Measurements from ENCODE around the gene FOXO6. TPM values are rescaled to one million over a fixed set of nuclear protein-coding genes. Genes with fewer than 3 reads are reported as not detected.

The FOXO6 gene
- total and polyA plus RNA-seq, 10 of the 15 experiments (the other 5 are each of a cell fraction or from before 2014, with no cell fraction given), result 0.37 TPM; not detected in 9

DNA sequence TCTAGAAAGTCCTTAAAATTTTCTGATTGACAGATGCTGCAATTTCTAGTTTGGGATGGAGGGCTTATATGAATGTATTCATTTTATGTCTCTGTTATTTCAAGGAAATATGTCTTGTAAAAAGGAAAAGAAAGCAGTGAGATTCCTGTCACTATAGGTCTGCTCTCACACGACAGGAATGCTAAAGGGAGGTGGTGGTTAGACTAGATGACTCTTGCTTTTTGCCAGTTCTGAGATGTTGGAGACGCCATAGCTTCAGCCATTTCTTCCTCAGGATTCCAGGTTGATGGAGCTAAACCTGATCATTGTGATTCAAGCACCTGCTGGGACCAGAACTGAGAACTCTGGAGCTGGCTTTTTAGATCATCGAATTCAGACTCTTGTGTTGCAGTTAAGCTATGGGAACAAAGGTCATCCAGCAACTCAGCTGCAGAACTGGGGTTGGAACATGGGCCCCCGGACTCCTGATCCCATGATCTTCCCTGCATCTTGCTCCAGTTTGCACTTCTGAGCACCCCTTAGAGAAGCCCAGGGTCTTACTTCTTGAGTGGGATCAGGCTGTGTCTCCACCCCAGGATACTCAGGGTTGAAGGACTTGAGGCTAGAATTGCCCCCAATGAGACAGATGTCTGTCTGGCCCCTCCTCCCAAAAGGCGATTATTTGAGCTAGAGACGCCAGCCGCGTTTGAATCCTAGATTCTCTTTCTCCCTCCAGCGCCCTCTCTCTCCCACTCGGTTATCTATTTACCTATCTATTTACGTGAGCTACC, 46.7 kb upstream of the FOXO6 start (continued):
- TF ChIP-seq, protein P1, sequence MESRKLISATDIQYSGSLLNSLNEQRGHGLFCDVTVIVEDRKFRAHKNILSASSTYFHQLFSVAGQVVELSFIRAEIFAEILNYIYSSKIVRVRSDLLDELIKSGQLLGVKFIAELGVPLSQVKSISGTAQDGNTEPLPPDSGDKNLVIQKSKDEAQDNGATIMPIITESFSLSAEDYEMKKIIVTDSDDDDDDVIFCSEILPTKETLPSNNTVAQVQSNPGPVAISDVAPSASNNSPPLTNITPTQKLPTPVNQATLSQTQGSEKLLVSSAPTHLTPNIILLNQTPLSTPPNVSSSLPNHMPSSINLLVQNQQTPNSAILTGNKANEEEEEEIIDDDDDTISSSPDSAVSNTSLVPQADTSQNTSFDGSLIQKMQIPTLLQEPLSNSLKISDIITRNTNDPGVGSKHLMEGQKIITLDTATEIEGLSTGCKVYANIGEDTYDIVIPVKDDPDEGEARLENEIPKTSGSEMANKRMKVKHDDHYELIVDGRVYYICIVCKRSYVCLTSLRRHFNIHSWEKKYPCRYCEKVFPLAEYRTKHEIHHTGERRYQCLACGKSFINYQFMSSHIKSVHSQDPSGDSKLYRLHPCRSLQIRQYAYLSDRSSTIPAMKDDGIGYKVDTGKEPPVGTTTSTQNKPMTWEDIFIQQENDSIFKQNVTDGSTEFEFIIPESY (IDR thresholded peaks at IDR 0.05), result no peak
- TF ChIP-seq BMI1 (IDR thresholded peaks at IDR 0.05; ENCODE audit: borderline replicate concordance), result no peak
- TF ChIP-seq NFIC (IDR thresholded peaks at IDR 0.05; ENCODE audit: low read depth, low read length), result no peak
- TF ChIP-seq SRF (IDR thresholded peaks at IDR 0.05; ENCODE audit: low read depth in 2 of 2, low read length in 2 of 2), result no peak
- no peak for TF ChIP-seq SMAD5 (IDR thresholded peaks at IDR 0.05; ENCODE audit: low read depth)

DNA sequence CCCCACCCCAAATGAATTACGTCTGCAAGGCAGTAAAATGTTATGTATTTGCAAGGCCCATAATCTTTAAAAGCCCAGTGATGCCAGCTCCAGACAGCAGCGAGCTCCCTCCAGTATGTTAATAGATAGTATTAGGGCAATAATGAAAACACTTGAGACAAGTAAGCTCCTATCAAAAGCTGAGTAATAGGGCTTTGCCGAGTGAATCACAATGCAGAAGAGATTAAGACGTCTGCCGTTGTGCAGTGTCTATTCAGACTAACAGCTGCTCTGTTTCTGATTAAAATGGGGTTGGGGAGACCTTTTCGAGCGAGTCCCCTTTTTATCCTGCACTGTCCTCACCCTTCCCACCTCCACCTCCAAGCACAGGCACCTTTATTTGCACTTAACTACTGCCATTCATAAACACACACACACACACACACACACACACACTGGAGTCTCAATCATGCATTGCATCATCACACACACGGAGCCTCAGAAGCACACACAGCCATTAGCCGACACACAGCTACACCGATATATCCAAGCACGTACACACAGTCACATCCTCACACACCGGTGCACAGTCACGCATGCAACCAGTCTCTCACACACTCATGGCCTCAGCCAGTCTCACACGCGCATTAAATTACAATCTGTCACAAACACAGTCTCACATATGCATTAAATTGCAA, 46.0 kb upstream of the FOXO6 start:
- SMC1A ChIA-PET (ENCODE audit: uncharacterized antibody, unreplicated experiment), result interaction anchor here (0.8 to 1.8 kb wide), 5 partner anchors 8 to 102 kb away, joined by 3 to 6 read pairs (median 3); no protein-coding TSS in a partner anchor
- H4K20me1 ChIP-seq (ENCODE audit: control insufficient read depth, insufficient read depth), result no peaks in the 10 kb centered on the region
- in situ Hi-C loops (cut with MboI), result no loop called here

More for the DNA sequence above, 46.0 kb upstream of the FOXO6 start:
- 51% methylated on average over 15 of the region's 15 CpGs for WGBS (ENCODE audit: insufficient coverage, insufficient replicate concordance, low lambda C conversion rate, missing lambda C conversion rate)
- no peak for FAIRE-seq
- TF ChIP-seq SPI1 (IDR thresholded peaks at IDR 0.05; ENCODE audit: borderline replicate concordance, insufficient read depth, low read depth, low read length), result no peak
- TF ChIP-seq MTA3 (IDR thresholded peaks at IDR 0.05; ENCODE audit: borderline replicate concordance, low read length), result no peak
- no peak for TF ChIP-seq WRNIP1 (IDR thresholded peaks at IDR 0.05; ENCODE audit: borderline replicate concordance, low read depth, low read length)
- no peak for TF ChIP-seq SREBF2 (IDR thresholded peaks at IDR 0.05; ENCODE audit: low read length)
- TF ChIP-seq ZNF274 (IDR thresholded peaks at IDR 0.05; ENCODE audit: insufficient read depth, insufficient read length), result no peak
- TF ChIP-seq BCL11A (IDR thresholded peaks at IDR 0.05; ENCODE audit: low read depth, low read length), result no peak
- no peak for TF ChIP-seq BRCA1 (IDR thresholded peaks at IDR 0.05; ENCODE audit: low read depth, low read length)
- no peak for TF ChIP-seq CHD1 (IDR thresholded peaks at IDR 0.05; ENCODE audit: low read depth, low read length)
- no peak for TF ChIP-seq SUZ12 (IDR thresholded peaks at IDR 0.05; ENCODE audit: unreplicated experiment)
- no peak for TF ChIP-seq RAD21 (IDR thresholded peaks at IDR 0.05; ENCODE audit: insufficient read depth, low read depth, low read length)
- Histone ChIP-seq H3K9me3 (replicated peaks; ENCODE audit: control insufficient read depth, insufficient read depth, low read length) (no peaks in the 10 kb centered on the region), H3K27ac (ENCODE audit: control insufficient read depth, insufficient read depth) (no peak overlapping the region), H3K4me2 (ENCODE audit: control insufficient read depth, insufficient read depth) (no peak overlapping the region), H3K36me3 (ENCODE audit: control insufficient read depth in 2 of 2, insufficient read depth in 2 of 2, low read length in 1 of 2) (no peaks in the 10 kb centered on the region), H2AFZ (ENCODE audit: control insufficient read depth, low read depth, low read length) (no peak overlapping the region), H3K9ac (ENCODE audit: control insufficient read depth, insufficient read depth, low read length) (no peak overlapping the region), H3K27me3 (replicated peaks in 1 of 2; ENCODE audit: control insufficient read depth in 2 of 2, insufficient read depth in 2 of 2, low read length in 1 of 2) (no peaks in the 10 kb centered on the region; a peak in 2 of 4 replicates), H3K4me1 (ENCODE audit: control insufficient read depth, insufficient read depth, low read length) (no peaks in the 10 kb centered on the region), H3K79me2 (ENCODE audit: control insufficient read depth, insufficient read depth, low read length) (no peaks in the 10 kb centered on the region), H3K4me3 (no peak overlapping the region)
- ATAC-seq, result no peak
- RAD21 ChIA-PET (ENCODE audit: unreplicated experiment), result interaction anchor here (0.9 to 1.7 kb wide), 2 partner anchors 100 to 102 kb away, joined by 3 to 7 read pairs; no protein-coding TSS in a partner anchor
- CTCF ChIA-PET, result interaction anchor here (0.6 to 12.7 kb wide), 11 partner anchors 9 to 163 kb away, joined by 3 to 261 read pairs (median 4); no protein-coding TSS in a partner anchor
- POLR2A ChIA-PET, result no interaction called here
- no TSS peak for BruUV-seq (replicated peaks)
- DNase-seq (ENCODE audit: low read depth, low spot score), result no peak
- intact Hi-C loops (cut with micrococcal nuclease; ENCODE audit: unreplicated experiment), result no loop called here
